Measurements from ENCODE around the gene COG3.

Gene COG3

GRCh38 chr13:45508776-45509175, 44.0 kb downstream of the COG3 start:
- peak; percentile 17 for DNase-seq

- DNase-seq, result no peak
Observed at GRCh38 chr13:45510672-45511071, 45.9 kb downstream of the COG3 start.

- DNase-seq, result peak; percentile 45
Observed at GRCh38 chr13:45511310-45512097, 46.8 kb downstream of the COG3 start.

GRCh38 chr13:45512098-45512496, 47.4 kb downstream of the COG3 start:
- DNase-seq, result no peak

- no peak for DNase-seq
Observed at GRCh38 chr13:45516757-45517156, 52.0 kb downstream of the COG3 start.

GRCh38 chr13:45518525-45519245, 53.9 kb downstream of the COG3 start:
- no peak for DNase-seq

GRCh38 chr13:45519493-45519892, 54.8 kb downstream of the COG3 start:
- DNase-seq, result no peak

- no peak for DNase-seq
Observed at GRCh38 chr13:45521297-45521696, 56.6 kb downstream of the COG3 start.

GRCh38 chr13:45522571-45522970, 57.8 kb downstream of the COG3 start:
- DNase-seq, result no peak

GRCh38 chr13:45527699-45528462, 63.1 kb downstream of the COG3 start:
- no peak for DNase-seq

GRCh38 chr13:45529758-45530157, 65.0 kb downstream of the COG3 start:
- DNase-seq, result no peak

GRCh38 chr13:45534604-45535003, 69.9 kb downstream of the COG3 start:
- DNase-seq, result no peak

GRCh38 chr13:45536224-45536623, 71.5 kb downstream of the COG3 start:
- DNase-seq, result no peak

GRCh38 chr13:45537516-45537915, 72.8 kb downstream of the COG3 start:
- no peak for DNase-seq

GRCh38 chr13:45538382-45538781, 73.6 kb downstream of the COG3 start:
- DNase-seq, result no peak

- DNase-seq, result no peak
Observed at GRCh38 chr13:45540195-45540594, 75.5 kb downstream of the COG3 start.

GRCh38 chr13:45540864-45541263, 76.1 kb downstream of the COG3 start:
- no peak for DNase-seq

- no peak for DNase-seq
Observed at GRCh38 chr13:45541806-45542205, 77.1 kb downstream of the COG3 start.

- DNase-seq, result no peak
Observed at GRCh38 chr13:45542391-45542790, 77.7 kb downstream of the COG3 start.

GRCh38 chr13:45542878-45543277, 78.1 kb downstream of the COG3 start:
- no peak for DNase-seq

GRCh38 chr13:45544520-45544919, 79.8 kb downstream of the COG3 start:
- no peak for DNase-seq

- peak; percentile 24 for DNase-seq
Observed at GRCh38 chr13:45545686-45546409, 81.1 kb downstream of the COG3 start.

GRCh38 chr13:45546410-45546765, 81.6 kb downstream of the COG3 start:
- DNase-seq, result no peak
